ENCODE data around the gene XPNPEP3.

The XPNPEP3 gene

DNA sequence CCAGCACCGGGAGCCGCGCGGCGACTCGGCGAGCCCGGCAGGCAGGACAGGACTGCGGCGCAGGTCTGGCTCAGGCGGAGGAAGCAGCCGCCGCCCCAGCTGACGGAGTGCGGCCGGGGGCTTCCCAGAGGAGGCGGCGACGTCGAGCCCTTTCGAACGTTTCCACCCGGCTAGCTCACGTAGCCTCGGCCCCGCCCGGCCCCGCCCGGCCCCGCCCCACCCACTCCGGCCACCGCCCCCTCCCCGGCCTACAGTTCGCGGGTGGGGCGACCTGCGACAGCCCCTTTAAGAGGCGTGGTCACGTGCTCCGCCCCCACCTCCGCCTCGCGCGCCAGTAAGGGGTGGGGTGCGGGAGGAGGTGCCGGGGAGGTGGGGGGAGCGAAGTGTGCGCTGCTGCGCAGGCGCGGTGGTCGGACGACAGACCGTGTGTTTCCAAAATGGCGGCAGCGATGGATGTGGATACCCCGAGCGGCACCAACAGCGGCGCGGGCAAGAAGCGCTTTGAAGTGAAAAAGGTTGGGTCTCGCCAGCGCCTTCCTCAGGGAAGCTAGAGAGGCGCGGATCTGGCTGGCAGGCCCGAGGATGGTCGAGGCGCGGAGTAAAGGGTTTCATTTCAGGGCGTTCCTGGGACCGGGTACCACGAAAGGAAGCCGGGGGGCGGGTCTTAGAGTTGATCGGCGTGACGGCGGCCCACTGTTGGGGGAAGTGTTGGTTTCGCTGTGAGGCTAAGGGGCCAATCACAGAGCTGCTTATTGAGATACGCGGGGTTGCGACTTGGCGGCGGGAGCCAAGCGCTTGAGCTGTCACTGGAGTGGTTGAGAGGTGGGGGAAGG, 94.2 kb downstream of the XPNPEP3 start, which contains the start of gene RBX1:
Gene RBX1 (plus strand): TSS at position 417 of the 833 bp plus-strand sequence. CDS start 21 bp downstream, at position 438.
- H3K4me3 ChIP-seq (ENCODE audit: low read depth, low read length), result peak within 1 kb of the TSS; percentile 90
- no peak for TF ChIP-seq CTCF (IDR thresholded peaks at IDR 0.05; ENCODE audit: low read depth, low read length)

DNA sequence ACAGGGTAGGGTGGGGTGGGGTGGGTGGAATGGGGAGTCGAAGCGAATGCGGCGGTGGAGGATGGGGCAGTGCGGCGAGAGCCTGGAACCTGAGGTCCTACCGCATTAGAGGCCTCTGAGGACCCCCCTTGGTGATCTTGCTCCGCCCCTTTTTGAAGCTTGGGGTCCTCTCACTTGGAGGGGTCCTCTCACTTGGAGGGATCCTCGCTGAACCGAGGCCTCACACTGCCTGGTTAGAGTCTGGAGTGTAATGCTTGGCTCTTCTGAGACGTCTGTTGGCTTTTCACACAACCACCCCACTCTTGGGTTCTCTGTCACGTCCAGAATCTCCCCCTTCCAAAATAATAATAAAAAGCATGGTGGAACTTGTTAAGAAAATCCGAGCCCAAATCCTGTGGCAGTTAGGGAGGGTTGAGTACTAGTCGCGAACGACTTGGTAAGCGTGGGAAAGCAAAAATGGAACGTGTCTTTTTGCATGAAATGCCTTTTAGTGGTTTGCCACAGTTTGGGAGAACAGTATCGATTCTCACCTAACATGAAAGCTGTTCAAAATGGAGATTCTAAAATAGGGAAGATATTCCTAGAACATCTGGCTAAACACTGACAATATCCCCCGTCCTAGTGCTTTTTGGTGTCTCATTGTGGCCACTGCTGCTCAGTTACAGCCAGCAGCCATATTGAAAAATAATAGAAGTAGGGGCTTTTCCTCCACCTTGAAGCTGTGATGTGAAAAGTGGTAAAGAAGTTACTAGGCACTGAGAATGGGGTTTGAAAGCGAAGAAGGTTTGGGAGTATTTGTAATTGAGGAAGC, 95.1 kb downstream of the XPNPEP3 start:
- H3K4me3 ChIP-seq (ENCODE audit: low read depth, low read length), result peak overlapping the region; percentile 90
- no peak for TF ChIP-seq CTCF (IDR thresholded peaks at IDR 0.05; ENCODE audit: low read depth, low read length)

- no peak for TF ChIP-seq CTCF (IDR thresholded peaks at IDR 0.05; ENCODE audit: low read depth, low read length)
- no peak overlapping the region for H3K4me3 ChIP-seq (ENCODE audit: low read depth, low read length)
Measured at GRCh38 chr22:40953471-40953870, 96.5 kb downstream of the XPNPEP3 start.

- TF ChIP-seq CTCF (IDR thresholded peaks at IDR 0.05; ENCODE audit: low read depth, low read length), result no peak
Measured at GRCh38 chr22:40954113-40954512, 97.2 kb downstream of the XPNPEP3 start.

DNA sequence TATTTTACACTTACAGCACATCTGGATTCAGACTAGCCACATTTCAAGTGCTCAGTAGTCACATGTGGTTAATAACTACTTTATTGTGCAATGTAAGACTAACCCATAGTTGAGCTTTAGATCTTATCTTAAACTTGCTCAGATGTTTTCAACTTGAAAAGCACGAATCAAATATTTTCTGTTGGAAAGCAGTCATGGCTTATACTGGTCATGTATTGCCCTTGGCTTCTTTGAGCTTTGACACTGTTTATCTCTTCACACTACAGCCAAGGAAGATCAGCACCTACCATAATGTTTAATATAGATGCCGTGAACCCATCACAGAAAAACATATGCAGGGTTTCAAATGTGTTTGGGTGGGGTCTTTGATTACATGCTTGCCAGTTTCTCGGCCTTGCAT, 98.6 kb downstream of the XPNPEP3 start:
- no peak for TF ChIP-seq CTCF (IDR thresholded peaks at IDR 0.05; ENCODE audit: low read depth, low read length)
- H3K4me3 ChIP-seq (ENCODE audit: low read depth, low read length), result no peak overlapping the region

More at GRCh38 chr22:40954113-40954512, 97.2 kb downstream of the XPNPEP3 start:
- H3K4me3 ChIP-seq (ENCODE audit: low read depth, low read length), result no peak overlapping the region

- no peak for TF ChIP-seq CTCF (IDR thresholded peaks at IDR 0.05; ENCODE audit: low read depth, low read length)
- H3K4me3 ChIP-seq (ENCODE audit: low read depth, low read length), result no peak overlapping the region
Measured at GRCh38 chr22:40957601-40958000, 100.7 kb downstream of the XPNPEP3 start.

DNA sequence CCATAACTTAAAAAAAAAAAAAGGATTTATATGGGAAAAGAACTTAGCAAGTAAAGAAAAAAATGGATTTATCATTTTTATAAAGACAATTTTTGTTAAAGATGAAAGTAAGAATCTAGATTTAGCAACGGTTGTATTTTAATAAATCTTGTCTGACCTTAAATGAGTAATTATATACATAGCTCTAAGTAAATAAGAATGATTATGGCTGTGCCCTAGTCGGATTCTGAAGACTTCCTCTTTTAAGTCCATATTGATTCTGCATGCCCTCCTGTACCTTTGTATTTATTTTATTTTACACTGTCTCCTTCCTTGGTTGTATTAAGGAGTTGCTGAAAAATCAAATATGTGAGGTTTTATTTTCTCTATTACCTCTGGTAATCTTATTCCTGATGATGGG, 101.4 kb downstream of the XPNPEP3 start:
- TF ChIP-seq CTCF (IDR thresholded peaks at IDR 0.05; ENCODE audit: low read depth, low read length), result no peak
- H3K4me3 ChIP-seq (ENCODE audit: low read depth, low read length), result no peak overlapping the region
